ENCODE results near the gene NRTN. TPM values are rescaled to one million over a fixed set of nuclear protein-coding genes. Genes with fewer than 3 reads are reported as not detected.
A peak's percentile ranks its signal among the peaks of the same experiment; 100 is the strongest.

NRTN gene
- total RNA-seq, 5 donors from 2014 or later (not counting 1 experiment from before 2014, with no cell fraction given), result 0.59 to 2.0 (median 1.6) TPM; not detected in 2

- Histone ChIP-seq H3K27me3 (replicated peaks in 1 of 2; ENCODE audit: control insufficient read depth in 2 of 2, extremely low read depth in 1 of 2, insufficient read depth in 2 of 2, low read length in 1 of 2) (peaks cover 0 to 65% of the 10 kb centered on the region in 2 experiments), H3K4me3 (ENCODE audit: control insufficient read depth in 1 of 2, extremely low read depth in 1 of 2, low read length in 1 of 2) (peak overlapping the region; percentile 40 to 56), H3K9me3 (no peaks in the 10 kb centered on the region), H3K27ac (ENCODE audit: low read length) (no peak overlapping the region), H3K36me3 (ENCODE audit: control insufficient read depth in 2 of 2, extremely low read depth in 1 of 2, insufficient read depth in 1 of 2, low read length in 1 of 2) (no peaks in the 10 kb centered on the region), H3K4me1 (ENCODE audit: control insufficient read depth in 1 of 2, extremely low read depth in 1 of 2, insufficient read depth in 2 of 2, low read length in 2 of 2) (peaks cover 7 to 35% of the 10 kb centered on the region in 2 experiments)
- Mint-ChIP-seq H3K27ac (peak overlapping the region in 1 of 2 donors; percentile 44), H3K36me3 (no peaks in the 10 kb centered on the region), H3K4me3 (peak overlapping the region; percentile 64 to 85 (median 71)), H3K27me3 (peaks cover 11 to 27% of the 10 kb centered on the region in 2 donors), H3K4me1 (peaks cover 18 to 28% (median 20%) of the 10 kb centered on the region in 3 donors), H3K9me3 (no peaks in the 10 kb centered on the region)
- peak; percentile 91 to 93 (median 92) for ATAC-seq (replicated peaks in 1 of 4)
- ChIA-PET CTCF (interaction anchor here (0.5 to 2.1 kb wide), 14 partner anchors 9 to 1265 kb away, joined by 3 to 25 read pairs (median 5); partner anchors contain the start of genes DUS3L (in 1 of the 2), NDUFA11 (in 1 of the 2), VMAC (in 1 of the 2) and ZNF557 (in 1 of the 2)), POLR2A (interaction anchor here in 1 of 2 donors (0.6 kb wide), 1 partner anchor 11 kb away, joined by 11 read pairs; no protein-coding TSS in a partner anchor)
- WGBS (ENCODE audit: insufficient coverage), result 3% methylated on average over 46 of the region's 54 CpGs
- peak; percentile 80 to 96 (median 88) for DNase-seq
These were observed 933 bp upstream of the NRTN start for GRCh38 chr19:5803752-5804515.

GRCh38 chr19:5805462-5806132, 730 bp downstream of the NRTN start:
- ChIA-PET POLR2A (interaction anchor here in 1 of 2 donors (0.5 kb wide), 1 partner anchor 7 kb away, joined by 10 read pairs; no protein-coding TSS in a partner anchor), CTCF (no interaction called here)
- 5% methylated on average over 45 of the region's 46 CpGs for WGBS (ENCODE audit: insufficient coverage)
- peak overlapping the region; percentile 43 to 62 (median 56) for H3K4me3 Mint-ChIP-seq
- no peak overlapping the region for H3K27ac Mint-ChIP-seq
- ATAC-seq (replicated peaks in 1 of 4) (peak; percentile 24 to 33 (median 32)), DNase-seq (peak in 31 of 35 experiments; percentile 29 to 76 (median 52))
- Histone ChIP-seq H3K4me1 (ENCODE audit: control insufficient read depth in 1 of 2, extremely low read depth in 1 of 2, insufficient read depth in 2 of 2, low read length in 2 of 2) (peaks cover 7 to 35% of the 10 kb centered on the region in 2 experiments), H3K27ac (ENCODE audit: low read length) (no peak overlapping the region), H3K27me3 (replicated peaks in 1 of 2; ENCODE audit: control insufficient read depth in 2 of 2, extremely low read depth in 1 of 2, insufficient read depth in 2 of 2, low read length in 1 of 2) (peaks cover 0 to 48% of the 10 kb centered on the region in 2 experiments), H3K4me3 (ENCODE audit: control insufficient read depth in 1 of 2, extremely low read depth in 1 of 2, low read length in 1 of 2) (peak overlapping the region in 1 of 2 donors; percentile 10), H3K9me3 (no peaks in the 10 kb centered on the region), H3K36me3 (ENCODE audit: control insufficient read depth in 2 of 2, extremely low read depth in 1 of 2, insufficient read depth in 1 of 2, low read length in 1 of 2) (no peaks in the 10 kb centered on the region)
- H3K36me3 Mint-ChIP-seq, result no peaks in the 10 kb centered on the region
- H3K27me3 Mint-ChIP-seq, result peaks cover 2 to 19% of the 10 kb centered on the region in 2 donors
- no peaks in the 10 kb centered on the region for H3K9me3 Mint-ChIP-seq
- peaks cover 18 to 28% (median 20%) of the 10 kb centered on the region in 3 donors for H3K4me1 Mint-ChIP-seq

GRCh38 chr19:5806133-5806489, 1.2 kb downstream of the NRTN start:
- CTCF ChIA-PET, result interaction anchor here in 1 of 2 donors (0.8 kb wide), 1 partner anchor 181 kb away, joined by 3 read pairs; no protein-coding TSS in a partner anchor
- Mint-ChIP-seq H3K36me3 (no peaks in the 10 kb centered on the region), H3K4me3 (peak overlapping the region in 1 of 3 donors; percentile 56), H3K27me3 (peaks cover 0 to 14% of the 10 kb centered on the region in 2 donors), H3K4me1 (peaks cover 18 to 28% (median 20%) of the 10 kb centered on the region in 3 donors), H3K9me3 (no peaks in the 10 kb centered on the region), H3K27ac (no peak overlapping the region)
- Histone ChIP-seq H3K27ac (ENCODE audit: low read length) (no peak overlapping the region), H3K4me3 (ENCODE audit: control insufficient read depth in 1 of 2, extremely low read depth in 1 of 2, low read length in 1 of 2) (no peak overlapping the region), H3K27me3 (replicated peaks in 1 of 2; ENCODE audit: control insufficient read depth in 2 of 2, extremely low read depth in 1 of 2, insufficient read depth in 2 of 2, low read length in 1 of 2) (peaks cover 0 to 43% of the 10 kb centered on the region in 2 experiments), H3K4me1 (ENCODE audit: control insufficient read depth in 1 of 2, extremely low read depth in 1 of 2, insufficient read depth in 2 of 2, low read length in 2 of 2) (peaks cover 7 to 35% of the 10 kb centered on the region in 2 experiments), H3K36me3 (ENCODE audit: control insufficient read depth in 2 of 2, extremely low read depth in 1 of 2, insufficient read depth in 1 of 2, low read length in 1 of 2) (no peaks in the 10 kb centered on the region), H3K9me3 (no peaks in the 10 kb centered on the region)
- POLR2A ChIA-PET, result interaction anchor here in 1 of 2 donors (0.5 kb wide), 1 partner anchor 8 kb away, joined by 10 read pairs; no protein-coding TSS in a partner anchor
- DNase-seq (no peak), ATAC-seq (replicated peaks in 1 of 4) (no peak)
- WGBS (ENCODE audit: insufficient coverage), result 39% methylated on average over 3 of the region's 6 CpGs

GRCh38 chr19:5806905-5807304, 2.0 kb downstream of the NRTN start:
- Mint-ChIP-seq H3K4me3 (peak overlapping the region in 1 of 3 donors; percentile 56), H3K9me3 (no peaks in the 10 kb centered on the region), H3K36me3 (no peaks in the 10 kb centered on the region), H3K4me1 (peaks cover 16 to 25% (median 17%) of the 10 kb centered on the region in 3 donors), H3K27me3 (peaks cover 0 to 9% of the 10 kb centered on the region in 2 donors), H3K27ac (peak overlapping the region in 1 of 2 donors; percentile 58)
- ChIA-PET CTCF (interaction anchor here in 1 of 2 donors (0.8 kb wide), 2 partner anchors 21 to 180 kb away, joined by 3 to 4 read pairs; no protein-coding TSS in a partner anchor), POLR2A (interaction anchor here in 1 of 2 donors (0.5 kb wide), 1 partner anchor 13 kb away, joined by 7 read pairs; no protein-coding TSS in a partner anchor)
- Histone ChIP-seq H3K9me3 (no peaks in the 10 kb centered on the region), H3K36me3 (ENCODE audit: control insufficient read depth in 2 of 2, extremely low read depth in 1 of 2, insufficient read depth in 1 of 2, low read length in 1 of 2) (no peaks in the 10 kb centered on the region), H3K27ac (ENCODE audit: low read length) (no peak overlapping the region), H3K4me3 (ENCODE audit: control insufficient read depth in 1 of 2, extremely low read depth in 1 of 2, low read length in 1 of 2) (no peak overlapping the region), H3K4me1 (ENCODE audit: control insufficient read depth in 1 of 2, extremely low read depth in 1 of 2, insufficient read depth in 2 of 2, low read length in 2 of 2) (peaks cover 7 to 31% of the 10 kb centered on the region in 2 experiments), H3K27me3 (replicated peaks in 1 of 2; ENCODE audit: control insufficient read depth in 2 of 2, extremely low read depth in 1 of 2, insufficient read depth in 2 of 2, low read length in 1 of 2) (peaks cover 0 to 35% of the 10 kb centered on the region in 2 experiments)
- WGBS (ENCODE audit: insufficient coverage), result 96% methylated on average over 5 of the region's 5 CpGs
- ATAC-seq (replicated peaks in 1 of 4), result no peak
- no peak for DNase-seq

DNA sequence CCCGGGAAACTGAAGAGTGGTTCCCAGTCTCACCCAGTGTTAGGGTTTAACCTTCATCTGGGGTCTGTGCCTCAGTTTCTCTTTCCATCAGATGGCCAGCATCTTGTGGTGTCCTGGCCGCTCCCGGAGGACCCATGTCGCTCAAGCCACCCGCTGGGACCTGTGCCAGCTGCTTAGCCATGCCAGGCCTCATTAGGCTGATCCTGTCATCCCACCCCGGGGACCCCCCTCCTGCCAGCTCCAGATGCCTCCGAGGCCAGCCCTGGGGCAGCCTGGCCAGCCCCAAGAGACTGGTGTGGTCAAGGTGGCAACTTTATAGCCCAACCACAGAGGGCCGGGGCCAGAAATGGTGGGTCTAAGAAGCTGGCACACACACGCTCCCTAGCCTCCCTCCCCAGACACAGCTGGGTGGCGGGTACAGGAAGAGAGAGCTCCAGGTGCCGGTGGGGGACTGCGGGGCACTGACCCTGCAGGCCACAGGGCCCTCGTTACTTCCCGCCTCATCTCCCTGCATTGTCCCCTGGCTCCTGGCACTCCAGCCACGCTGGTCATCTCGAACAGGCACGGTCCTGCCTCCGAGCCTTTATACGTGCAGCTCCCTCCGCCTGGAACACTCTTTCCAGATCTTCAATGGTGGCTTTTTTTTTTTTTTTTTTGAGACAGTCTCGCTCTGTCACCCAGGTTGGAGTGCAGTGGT, 3.4 kb downstream of the NRTN start:
- H3K4me1 Mint-ChIP-seq, result peaks cover 12 to 18% (median 12%) of the 10 kb centered on the region in 3 donors
- ChIA-PET POLR2A (no interaction called here), CTCF (interaction anchor here in 1 of 2 donors (0.6 kb wide), 1 partner anchor 1017 kb away, joined by 4 read pairs; the partner anchor contains the start of gene FEM1A)
- no peaks in the 10 kb centered on the region for H3K36me3 Mint-ChIP-seq
- Histone ChIP-seq H3K27me3 (replicated peaks in 1 of 2; ENCODE audit: control insufficient read depth in 2 of 2, extremely low read depth in 1 of 2, insufficient read depth in 2 of 2, low read length in 1 of 2) (peaks cover 0 to 24% of the 10 kb centered on the region in 2 experiments), H3K4me1 (ENCODE audit: control insufficient read depth in 1 of 2, extremely low read depth in 1 of 2, insufficient read depth in 2 of 2, low read length in 2 of 2) (peaks cover 7 to 22% of the 10 kb centered on the region in 2 experiments), H3K36me3 (ENCODE audit: control insufficient read depth in 2 of 2, extremely low read depth in 1 of 2, insufficient read depth in 1 of 2, low read length in 1 of 2) (no peaks in the 10 kb centered on the region), H3K4me3 (ENCODE audit: control insufficient read depth in 1 of 2, extremely low read depth in 1 of 2, low read length in 1 of 2) (no peak overlapping the region), H3K27ac (ENCODE audit: low read length) (no peak overlapping the region), H3K9me3 (no peaks in the 10 kb centered on the region)
- no peak for DNase-seq
- H3K4me3 Mint-ChIP-seq, result no peak overlapping the region
- H3K27me3 Mint-ChIP-seq, result peaks cover 0 to 3% of the 10 kb centered on the region in 2 donors
- no peak for ATAC-seq (replicated peaks in 1 of 4)
- no peaks in the 10 kb centered on the region for H3K9me3 Mint-ChIP-seq
- 80% methylated on average over 12 of the region's 21 CpGs for WGBS (ENCODE audit: insufficient coverage)
- H3K27ac Mint-ChIP-seq, result peak overlapping the region in 1 of 2 donors; percentile 31
